ENCODE data around the gene PHF21A.

GRCh38 chr11:45968901-45969300 is 152.4 kb downstream of the PHF21A start:
- no peak for TF ChIP-seq POLR2A (IDR thresholded peaks at IDR 0.05)
- TF ChIP-seq CTCF (IDR thresholded peaks at IDR 0.05) = no peak

All from uterus (tissue), 2 donors.